SK-N-SH treated with all-trans-retinoic acid at 6 μM for 48 hours (cell line): ENCODE results near the gene WDR62.

ENCODE experiments used
- SNAI2 ChIP-seq: fragments of 250-450 bp; sonication (Bioruptor Pico); IDR thresholded peaks from 2 replicates; pipeline ENCODE4 v1.5.0; 2020; ENCODE audit warnings: mild to moderate bottlenecking, moderate library complexity
- TCF4 ChIP-seq: fragments of 250-450 bp; sonication (Bioruptor Pico); IDR thresholded peaks from 2 replicates; pipeline ENCODE4 v1.8.0; 2021; ENCODE audit warnings: mild to moderate bottlenecking, moderate library complexity, borderline replicate concordance

- TF ChIP-seq TCF4 (no peak), SNAI2 (CRISPR knock-in tag) (no peak)
Measured at GRCh38 chr19:36128392-36128736, 73.7 kb downstream of the WDR62 start.
